ENCODE measurements around the gene HOXA7.

The HOXA7 gene

GRCh38 chr7:27154901-27155815 lies 1.3 kb downstream of the HOXA7 start:
- no peak for TF ChIP-seq CTCF (IDR thresholded peaks at IDR 0.05; ENCODE audit: low read depth, low read length, missing control alignments)
- no peak overlapping the region; the same call in 1 of the 2 replicates for H3K4me3 ChIP-seq (ENCODE audit: low read depth, low read length)
- no peak for DNase-seq (ENCODE audit: low read depth)

- no peak for DNase-seq (ENCODE audit: low read depth)
- H3K4me3 ChIP-seq (ENCODE audit: low read depth, low read length), result no peak overlapping the region
- TF ChIP-seq CTCF (IDR thresholded peaks at IDR 0.05; ENCODE audit: low read depth, low read length, missing control alignments), result no peak
These were observed 2.1 kb downstream of the HOXA7 start for GRCh38 chr7:27154369-27154768.

- no peak for TF ChIP-seq CTCF (IDR thresholded peaks at IDR 0.05; ENCODE audit: low read depth, low read length, missing control alignments)
- no peak overlapping the region for H3K4me3 ChIP-seq (ENCODE audit: low read depth, low read length)
- DNase-seq (ENCODE audit: low read depth), result no peak
These were observed 2.9 kb downstream of the HOXA7 start for GRCh38 chr7:27153526-27153925.

- H3K4me3 ChIP-seq (ENCODE audit: low read depth, low read length), result no peak overlapping the region
- DNase-seq (ENCODE audit: low read depth), result no peak
- no peak for TF ChIP-seq CTCF (IDR thresholded peaks at IDR 0.05; ENCODE audit: low read depth, low read length, missing control alignments)
These were observed 3.5 kb downstream of the HOXA7 start for GRCh38 chr7:27152816-27153442.

GRCh38 chr7:27151931-27152815 lies 4.3 kb downstream of the HOXA7 start, which contains the start of gene HOXA3:
Gene HOXA3 (minus strand): TSS chr7:27152583. CDS start chr7:27110640, 41,943 bp downstream.
- no peak for DNase-seq (ENCODE audit: low read depth)
- H3K4me3 ChIP-seq (ENCODE audit: low read depth, low read length), result no peak within 1 kb of the TSS
- TF ChIP-seq CTCF (IDR thresholded peaks at IDR 0.05; ENCODE audit: low read depth, low read length, missing control alignments), result no peak

- no peak for TF ChIP-seq CTCF (IDR thresholded peaks at IDR 0.05; ENCODE audit: low read depth, low read length, missing control alignments)
- no peak for DNase-seq (ENCODE audit: low read depth)
- peak overlapping the region; percentile 1 for H3K4me3 ChIP-seq (ENCODE audit: low read depth, low read length)
These were observed 5.0 kb downstream of the HOXA7 start for GRCh38 chr7:27151341-27151930.

Measured in GM12864 (cell line).